Stomach (tissue), 9 donors: ENCODE results near the gene GSG1L. TPM values are rescaled to one million over a fixed set of nuclear protein-coding genes. Genes with fewer than 3 reads are reported as not detected.

Experiments
- DNase-seq, 2 donors: peaks; one replicate each; pipeline versions ENCODE4 v3.0.0 to v3.0.0-alpha.2; 2013 to 2019
- H3K27ac ChIP-seq, 5 donors: fragments of 200-600 bp in 4 of 5; sonication (generic) in 4 of 5; one replicate each; pipeline ENCODE4 v1.5.1; 2013 to 2019; ENCODE audit warnings: mild to moderate bottlenecking in 1 of 5, moderate library complexity in 1 of 5
- H3K27me3 ChIP-seq, 3 donors: fragments of 200-600 bp; sonication (generic); one replicate each; pipeline ENCODE4 v1.5.1; 2017 to 2019; ENCODE audit warnings: mixed run types in 1 of 3
- H3K36me3 ChIP-seq, 4 donors: fragments of 200-600 bp; sonication (generic); 1 replicate in 3 of 4; 2 replicates in 1 of 4; pipeline ENCODE4 v1.5.1; 2016 to 2019
- H3K4me1 ChIP-seq, 4 donors: fragments of 200-600 bp; sonication (generic); one replicate each; pipeline ENCODE4 v1.5.1; 2016 to 2019
- H3K4me3 ChIP-seq, 4 donors: fragments of 200-600 bp; sonication (generic) in 3 of 4; one replicate each; pipeline ENCODE4 v1.5.1; 2016 to 2019; ENCODE audit warnings: mild to moderate bottlenecking in 1 of 4
- H3K9me3 ChIP-seq, 4 donors: fragments of 200-600 bp; sonication (generic); one replicate each; pipeline ENCODE4 v1.5.1; 2016 to 2019
- EP300 ChIP-seq: sonication (generic); formaldehyde crosslinking; IDR thresholded peaks from one replicate; pipeline ENCODE4 v1.6.1; 2017; ENCODE audit warnings: antibody characterized with exemption
- POLR2A ChIP-seq, 4 donors: fragments of 450-650 bp; IDR thresholded peaks; one replicate each; pipeline ENCODE4 v1.6.1; 2016; ENCODE audit warnings: antibody characterized with exemption in 4 of 4, control low read depth in 2 of 4, mild to moderate bottlenecking in 1 of 4, moderate library complexity in 1 of 4
- POLR2AphosphoS5 ChIP-seq, 3 donors: sonication (generic); formaldehyde crosslinking; IDR thresholded peaks; one replicate each; pipeline ENCODE4 v1.6.1; 2016; ENCODE audit warnings: antibody characterized with exemption in 3 of 3
- WGBS, 5 donors: extraction: QIAGEN DNeasy Blood & Tissue Kit in 3 of 5; methylation state at CpG; one replicate each; pipeline versions ENCODE4 v1.1.5 to v1.1.7; 2013 to 2018; 5-methylcytosine and 5-hydroxymethylcytosine counted together
- intact Hi-C: fragments of 100-400 bp; cut with DNase I; formaldehyde crosslinking; loops from one replicate; pipeline ENCODE4 v1.15.1; 2023; ENCODE audit warnings: low total_unique reads
- polyA plus RNA-seq, 3 donors: library from polyadenylated mRNA; stranded (reverse); fragments of 200-250 nt; gene quantifications; one replicate each; pipeline ENCODE4 v1.2.3, GENCODE V29; 2013
- total RNA-seq, 5 donors: library from RNA; depleted of rRNA; stranded (reverse); fragments of >200 nt; gene quantifications; one replicate each; pipeline versions ENCODE4 v1.1.0 to v1.2.3, GENCODE V29; 2014 to 2016
- TF ChIP-seq, protein P1 (sequence below), 7 experiments: fragments of 450-650 bp in 4 of 7; fragments of 200-600 bp in 3 of 7; sonication (generic) in 3 of 7; IDR thresholded peaks; one replicate each; pipeline ENCODE4 v1.5.1; 2016 to 2019; ENCODE audit warnings: antibody characterized with exemption in 7 of 7, control low read depth in 2 of 7, mild to moderate bottlenecking in 1 of 7
- donor health status: healthy with polysubstance abuse.
- donor health status: Bipolar disorder and iron deficiency.
- donor health status: healthy.

GSG1L gene
- total and polyA plus RNA-seq, 8 donors, result 0.06 TPM; not detected in 7

DNA sequence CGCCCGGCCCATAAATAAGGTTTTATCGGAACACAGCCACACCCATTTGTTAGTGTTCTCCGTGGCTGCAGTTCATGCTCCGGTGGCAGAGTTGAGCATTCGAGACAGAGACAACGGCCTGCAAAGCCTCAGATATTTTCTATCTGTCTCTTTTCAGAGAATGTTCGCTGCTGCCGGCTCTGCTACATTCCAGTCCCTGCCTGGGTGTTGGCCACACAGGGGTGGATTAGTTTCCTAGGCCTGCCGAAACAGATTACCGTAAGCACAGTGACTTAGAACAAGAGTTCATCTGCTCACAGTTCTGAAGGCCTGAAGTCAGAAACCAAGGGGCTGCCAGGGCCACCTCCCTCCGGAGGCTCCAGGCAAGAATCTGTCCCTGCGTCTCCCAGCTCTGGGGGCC is 19.1 kb upstream of the GSG1L start:
- Histone ChIP-seq H3K4me1 (peaks cover 0 to 5% (median 2%) of the 10 kb centered on the region in 4 donors), H3K27ac (no peak overlapping the region), H3K4me3 (no peak overlapping the region), H3K27me3 (no peaks in the 10 kb centered on the region), H3K36me3 (no peaks in the 10 kb centered on the region), H3K9me3 (no peaks in the 10 kb centered on the region)
- TF ChIP-seq POLR2AphosphoS5 (IDR thresholded peaks at IDR 0.05) (no peak), EP300 (no peak), POLR2A (IDR thresholded peaks at IDR 0.05) (no peak)
- TF ChIP-seq, protein P1, sequence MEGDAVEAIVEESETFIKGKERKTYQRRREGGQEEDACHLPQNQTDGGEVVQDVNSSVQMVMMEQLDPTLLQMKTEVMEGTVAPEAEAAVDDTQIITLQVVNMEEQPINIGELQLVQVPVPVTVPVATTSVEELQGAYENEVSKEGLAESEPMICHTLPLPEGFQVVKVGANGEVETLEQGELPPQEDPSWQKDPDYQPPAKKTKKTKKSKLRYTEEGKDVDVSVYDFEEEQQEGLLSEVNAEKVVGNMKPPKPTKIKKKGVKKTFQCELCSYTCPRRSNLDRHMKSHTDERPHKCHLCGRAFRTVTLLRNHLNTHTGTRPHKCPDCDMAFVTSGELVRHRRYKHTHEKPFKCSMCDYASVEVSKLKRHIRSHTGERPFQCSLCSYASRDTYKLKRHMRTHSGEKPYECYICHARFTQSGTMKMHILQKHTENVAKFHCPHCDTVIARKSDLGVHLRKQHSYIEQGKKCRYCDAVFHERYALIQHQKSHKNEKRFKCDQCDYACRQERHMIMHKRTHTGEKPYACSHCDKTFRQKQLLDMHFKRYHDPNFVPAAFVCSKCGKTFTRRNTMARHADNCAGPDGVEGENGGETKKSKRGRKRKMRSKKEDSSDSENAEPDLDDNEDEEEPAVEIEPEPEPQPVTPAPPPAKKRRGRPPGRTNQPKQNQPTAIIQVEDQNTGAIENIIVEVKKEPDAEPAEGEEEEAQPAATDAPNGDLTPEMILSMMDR (IDR thresholded peaks at IDR 0.05), result no peak
- 28 to 55% (median 33%) methylated on average over 10 to 13 of the region's 13 CpGs for WGBS, 5 donors
- DNase-seq, result peak in 1 of 2 donors; percentile 55
- intact Hi-C loops, result no loop called here

DNA sequence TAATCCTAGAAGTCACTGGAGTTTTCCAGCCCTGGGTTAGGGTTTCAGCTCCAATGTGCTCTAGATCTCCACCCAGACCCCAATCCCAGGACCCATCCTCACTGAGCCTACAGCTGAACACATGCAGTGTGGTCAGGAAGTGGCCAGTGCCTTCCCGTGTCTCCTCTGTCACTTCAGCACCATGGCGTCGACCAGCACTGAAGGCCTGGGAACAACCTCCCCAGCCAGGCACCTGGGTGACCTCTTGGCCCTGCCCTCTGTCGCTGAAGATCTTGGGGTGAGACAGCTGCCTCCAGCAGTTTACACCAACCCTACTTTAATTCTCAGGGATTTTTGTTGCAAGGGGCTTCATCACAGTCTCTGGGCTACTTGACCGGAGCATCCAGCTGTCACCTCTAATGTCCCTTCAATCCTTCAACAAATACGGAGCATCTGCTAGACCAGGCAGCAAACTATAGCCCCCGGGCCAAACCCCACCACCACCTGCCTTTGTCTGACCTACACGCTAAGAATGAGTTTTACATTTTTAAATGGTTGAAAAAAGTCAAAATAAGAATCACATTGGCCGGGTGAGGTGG is 18.0 kb upstream of the GSG1L start:
- intact Hi-C loops, result no loop called here
- Histone ChIP-seq H3K36me3 (no peaks in the 10 kb centered on the region), H3K27me3 (no peaks in the 10 kb centered on the region), H3K4me3 (no peak overlapping the region), H3K4me1 (peaks cover 0 to 5% (median 2%) of the 10 kb centered on the region in 4 donors), H3K9me3 (no peaks in the 10 kb centered on the region), H3K27ac (no peak overlapping the region)
- TF ChIP-seq, protein P1 (IDR thresholded peaks at IDR 0.05), result no peak
- TF ChIP-seq EP300, result no peak
- no peak for DNase-seq
- 72 to 85% (median 79%) methylated on average over 9 of the region's 9 CpGs for WGBS, 5 donors

DNA sequence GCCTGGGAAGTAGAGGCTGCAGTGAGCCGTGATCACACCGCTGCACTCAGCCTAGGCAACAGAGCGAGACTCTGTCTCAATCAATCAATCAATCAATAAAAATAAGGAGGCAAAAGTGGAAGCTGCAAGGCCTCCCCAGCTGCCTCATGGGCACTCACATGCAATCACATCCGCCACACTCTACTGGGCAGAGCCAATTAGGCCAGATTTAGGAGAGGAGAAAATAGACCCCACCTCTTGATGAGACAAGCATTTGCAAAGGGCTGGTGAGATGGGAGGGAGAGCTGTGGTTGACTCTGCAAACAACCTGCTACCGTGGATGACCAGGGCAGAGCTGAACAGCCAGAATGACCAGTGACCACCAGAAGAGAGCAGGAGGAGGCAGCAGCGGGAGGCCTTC is 14.7 kb upstream of the GSG1L start:
- no peaks in the 10 kb centered on the region for H3K9me3 ChIP-seq
- H3K27me3 ChIP-seq, result peaks cover 0 to 6% (median 0%) of the 10 kb centered on the region in 3 donors
- no peak overlapping the region for H3K27ac ChIP-seq
- intact Hi-C loops, result no loop called here
- H3K4me3 ChIP-seq, result no peak overlapping the region
- WGBS, 5 donors, result 78 to 89% (median 84%) methylated on average over 6 of the region's 6 CpGs
- TF ChIP-seq EP300, result no peak
- TF ChIP-seq, protein P1 (IDR thresholded peaks at IDR 0.05), result no peak
- no peak for TF ChIP-seq POLR2AphosphoS5 (IDR thresholded peaks at IDR 0.05)
- no peak for TF ChIP-seq POLR2A (IDR thresholded peaks at IDR 0.05)
- DNase-seq, result no peak
- peaks cover 0 to 5% (median 2%) of the 10 kb centered on the region in 4 donors for H3K4me1 ChIP-seq
- H3K36me3 ChIP-seq, result no peaks in the 10 kb centered on the region

DNA sequence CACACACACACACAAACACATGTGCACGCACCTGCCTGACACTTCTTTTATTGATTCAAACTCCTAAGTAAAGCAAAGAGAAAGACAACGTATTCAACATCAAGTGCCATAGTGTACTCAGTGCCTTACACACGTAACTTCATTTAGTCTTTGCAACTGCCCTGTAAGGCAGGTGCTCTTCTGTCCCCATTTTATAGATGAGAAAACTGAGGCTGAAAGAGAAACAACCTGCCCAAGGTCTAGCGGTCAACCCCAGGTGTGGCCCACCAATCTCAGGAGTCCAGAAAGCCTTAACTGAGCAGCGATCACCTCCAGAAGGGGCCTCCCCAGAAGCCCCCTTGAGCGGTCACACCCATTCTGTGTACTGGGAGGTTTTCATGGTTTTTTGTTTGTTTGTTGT is 10.3 kb upstream of the GSG1L start:
- H3K4me1 ChIP-seq, result no peaks in the 10 kb centered on the region
- WGBS, 5 donors, result 81 to 91% (median 86%) methylated on average over 6 of the region's 6 CpGs
- no peak for DNase-seq
- TF ChIP-seq POLR2A (IDR thresholded peaks at IDR 0.05) (no peak), EP300 (no peak), POLR2AphosphoS5 (IDR thresholded peaks at IDR 0.05) (no peak)
- TF ChIP-seq, protein P1 (IDR thresholded peaks at IDR 0.05), result no peak
- H3K36me3 ChIP-seq, result no peaks in the 10 kb centered on the region
- intact Hi-C loops, result no loop called here
- peaks cover 0 to 16% (median 0%) of the 10 kb centered on the region in 3 donors for H3K27me3 ChIP-seq
- no peaks in the 10 kb centered on the region for H3K9me3 ChIP-seq
- no peak overlapping the region for H3K4me3 ChIP-seq
- H3K27ac ChIP-seq, result no peak overlapping the region
